Testis (tissue), 2 donors: ENCODE results near the gene URB1.

Source experiments
- POLR2A ChIP-seq: fragments of 450-650 bp; IDR thresholded peaks from one replicate; pipeline ENCODE4 v1.6.1; 2017; ENCODE audit warnings: antibody characterized with exemption, mild to moderate bottlenecking, moderate library complexity
- TF ChIP-seq, protein P1 (sequence below), 3 experiments: fragments of 450-650 bp in 2 of 3; fragments of 200-600 bp in 1 of 3; sonication (generic) in 1 of 3; IDR thresholded peaks; one replicate each; pipeline ENCODE4 v1.5.1; 2016 to 2019; ENCODE audit warnings: antibody characterized with exemption in 3 of 3, mild to moderate bottlenecking in 2 of 3, moderate library complexity in 1 of 3

DNA sequence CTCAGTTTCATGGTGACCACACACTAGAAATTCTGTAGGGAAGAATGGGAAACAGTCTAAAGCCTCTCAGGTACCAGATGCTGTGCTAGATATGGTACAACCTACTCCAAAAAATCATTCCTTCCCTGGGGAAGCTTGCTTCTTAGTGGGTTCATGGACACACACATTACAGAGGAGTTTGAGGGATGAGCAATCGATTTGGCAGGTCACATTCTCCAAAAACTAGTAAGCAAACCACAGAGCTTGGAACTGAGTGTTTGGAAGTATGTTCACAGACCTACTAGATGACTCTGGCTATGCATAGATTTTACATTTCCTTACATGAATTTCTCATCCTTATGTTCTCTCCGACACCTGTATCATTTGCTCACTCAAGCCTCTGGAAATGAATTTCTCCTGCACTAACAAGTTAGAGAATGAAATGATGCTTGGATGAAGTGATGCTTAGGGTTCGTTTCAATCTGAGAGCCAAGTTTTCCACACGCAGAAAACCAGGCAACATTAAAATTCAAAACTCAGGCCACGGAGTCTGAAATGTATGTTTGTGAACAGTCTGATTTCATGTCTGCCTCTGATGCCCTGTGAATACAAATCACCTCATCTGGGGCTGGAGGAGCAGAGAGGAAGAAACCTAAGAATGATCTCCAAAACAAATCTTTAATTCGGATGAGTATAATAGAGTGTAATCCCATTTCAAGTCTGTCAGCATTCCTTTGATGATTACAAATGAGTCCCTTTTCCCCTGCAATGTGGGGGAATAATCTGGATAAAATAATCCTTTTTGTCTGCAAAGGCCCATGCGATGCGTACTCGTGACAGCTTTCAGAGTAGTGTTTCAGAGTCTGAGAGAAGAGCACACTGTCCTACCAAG is 30.7 kb upstream of the URB1 start:
- TF ChIP-seq, protein P1, sequence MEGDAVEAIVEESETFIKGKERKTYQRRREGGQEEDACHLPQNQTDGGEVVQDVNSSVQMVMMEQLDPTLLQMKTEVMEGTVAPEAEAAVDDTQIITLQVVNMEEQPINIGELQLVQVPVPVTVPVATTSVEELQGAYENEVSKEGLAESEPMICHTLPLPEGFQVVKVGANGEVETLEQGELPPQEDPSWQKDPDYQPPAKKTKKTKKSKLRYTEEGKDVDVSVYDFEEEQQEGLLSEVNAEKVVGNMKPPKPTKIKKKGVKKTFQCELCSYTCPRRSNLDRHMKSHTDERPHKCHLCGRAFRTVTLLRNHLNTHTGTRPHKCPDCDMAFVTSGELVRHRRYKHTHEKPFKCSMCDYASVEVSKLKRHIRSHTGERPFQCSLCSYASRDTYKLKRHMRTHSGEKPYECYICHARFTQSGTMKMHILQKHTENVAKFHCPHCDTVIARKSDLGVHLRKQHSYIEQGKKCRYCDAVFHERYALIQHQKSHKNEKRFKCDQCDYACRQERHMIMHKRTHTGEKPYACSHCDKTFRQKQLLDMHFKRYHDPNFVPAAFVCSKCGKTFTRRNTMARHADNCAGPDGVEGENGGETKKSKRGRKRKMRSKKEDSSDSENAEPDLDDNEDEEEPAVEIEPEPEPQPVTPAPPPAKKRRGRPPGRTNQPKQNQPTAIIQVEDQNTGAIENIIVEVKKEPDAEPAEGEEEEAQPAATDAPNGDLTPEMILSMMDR (IDR thresholded peaks at IDR 0.05) = no peak
- TF ChIP-seq POLR2A = no peak
